Endothelial cell of umbilical vein (primary cell): ENCODE results near the gene GNB1. TPM values are rescaled to one million over a fixed set of nuclear protein-coding genes. Genes with fewer than 3 reads are reported as not detected.

Source experiments
- BruUV-seq: library from RNA; stranded (reverse); fragments of 400-500 nt; replicated peaks from 2 replicates; lab custom pipeline; 2021; lab: Mats Ljungman, UMichigan
- CTCF ChIA-PET: fragments of 300-600, 350-600 bp; sonication (Branson Sonifier 250); formaldehyde crosslinking; loops from one replicate; lab custom pipeline; 2021; ENCODE audit warnings: antibody characterized with exemption, inconsistent platforms; lab: Charles Lee
- POLR2A ChIA-PET: fragments of 300-600, 350-600 bp; sonication (Branson Sonifier 250); formaldehyde crosslinking; loops from one replicate; lab custom pipeline; 2021; ENCODE audit warnings: antibody characterized with exemption, inconsistent platforms; lab: Charles Lee
- DNase-seq: peaks from one replicate; pipeline ENCODE4 v3.0.0-alpha.2; 2011; ENCODE audit warnings: low read depth, low spot score
- FAIRE-seq: peaks from 2 replicates; lab custom pipeline; 2011; peaks lifted over from hg19 to GRCh38; lab: Jason Lieb, UNC
- H2AFZ ChIP-seq: 2 replicates; pipeline ENCODE4 v1.6.0; 2012; ENCODE audit warnings: low read depth, low read length, control low read depth, inconsistent platforms
- H3K27ac ChIP-seq: 2 replicates; pipeline ENCODE4 v1.5.1; 2011; ENCODE audit warnings: low read depth, mild to moderate bottlenecking, control low read depth, low read length, moderate library complexity; ENCODE audit not compliant: insufficient read depth
- H3K27me3 ChIP-seq, 2 experiments: 2 replicates each; pipeline versions ENCODE4 v1.6.0 to v1.6.1; 2011; ENCODE audit warnings: low read length in 2 of 2, mixed read lengths in 1 of 2; ENCODE audit not compliant: control insufficient read depth in 2 of 2, insufficient read depth in 2 of 2
- H3K36me3 ChIP-seq, 2 experiments: 2 replicates in 1 of 2; 3 replicates in 1 of 2; pipeline ENCODE4 v1.5.1; 2011; ENCODE audit warnings: low read length in 2 of 2, mild to moderate bottlenecking in 1 of 2, moderate library complexity in 1 of 2; ENCODE audit not compliant: control insufficient read depth in 2 of 2, insufficient read depth in 2 of 2; ENCODE audit errors: extremely low read depth in 1 of 2
- H3K4me1 ChIP-seq: 3 replicates; pipeline ENCODE4 v1.5.1; 2011; ENCODE audit warnings: mild to moderate bottlenecking, low read length; ENCODE audit not compliant: control insufficient read depth, insufficient read depth; ENCODE audit errors: extremely low read depth
- H3K4me2 ChIP-seq: 2 replicates; pipeline ENCODE4 v1.6.1; 2011; ENCODE audit warnings: low read length, control low read depth, mixed read lengths; ENCODE audit not compliant: insufficient read depth
- H3K4me3 ChIP-seq, 3 experiments: fragments of 200-600 bp in 1 of 3; sonication (generic), shearing (Covaris generic) in 1 of 3; replicated peaks in 1 of 3; 2 replicates each; pipeline ENCODE4 v1.5.1; 2011 to 2016; ENCODE audit warnings: control low read depth in 3 of 3, low read length in 3 of 3, mild to moderate bottlenecking in 2 of 3, inconsistent platforms in 1 of 3, low read depth in 1 of 3, moderate library complexity in 1 of 3; ENCODE audit not compliant: insufficient read depth in 1 of 3
- H3K79me2 ChIP-seq: 2 replicates; pipeline ENCODE4 v1.6.0; 2012; ENCODE audit warnings: low read length, inconsistent platforms; ENCODE audit not compliant: control insufficient read depth, insufficient read depth
- H3K9ac ChIP-seq: replicated peaks from 2 replicates; pipeline ENCODE3; 2011; ENCODE audit warnings: low read length, control low read depth; ENCODE audit not compliant: insufficient read depth; ENCODE audit errors: extremely low read depth
- H3K9me1 ChIP-seq: replicated peaks from 3 replicates; pipeline ENCODE4 v1.6.0; 2011; ENCODE audit warnings: mild to moderate bottlenecking, low read length; ENCODE audit not compliant: control insufficient read depth, insufficient read depth; ENCODE audit errors: extremely low read depth
- H3K9me3 ChIP-seq: replicated peaks from 2 replicates; pipeline ENCODE4 v1.5.1; 2012; ENCODE audit warnings: low read length, inconsistent platforms; ENCODE audit not compliant: control insufficient read depth, insufficient read depth
- H4K20me1 ChIP-seq: replicated peaks from 2 replicates; pipeline ENCODE3; 2011; ENCODE audit warnings: mild to moderate bottlenecking, low read length; ENCODE audit not compliant: control insufficient read depth, insufficient read depth; ENCODE audit errors: extremely low read depth
- EZH2 ChIP-seq: IDR thresholded peaks from 2 replicates; pipeline ENCODE4 v1.6.1; 2012; ENCODE audit warnings: borderline replicate concordance, low read depth, mild to moderate bottlenecking, moderate library complexity, low read length, inconsistent platforms; ENCODE audit not compliant: severe bottlenecking
- FOS ChIP-seq: IDR thresholded peaks from 2 replicates; pipeline ENCODE4 v1.6.1; 2011; ENCODE audit warnings: mild to moderate bottlenecking, low read length, moderate library complexity, borderline replicate concordance; ENCODE audit not compliant: insufficient read depth
- GATA2 ChIP-seq: IDR thresholded peaks from 2 replicates; pipeline ENCODE4 v1.7.0; 2011; ENCODE audit warnings: low read depth, mild to moderate bottlenecking, moderate library complexity, mixed read lengths, low read length; ENCODE audit not compliant: insufficient read length, insufficient read depth
- JUN ChIP-seq: IDR thresholded peaks from 2 replicates; pipeline ENCODE4 v1.6.1; 2011; ENCODE audit warnings: borderline replicate concordance, low read depth; ENCODE audit not compliant: insufficient read length, insufficient read depth
- MYC ChIP-seq: IDR thresholded peaks from one replicate; pipeline ENCODE4 v1.6.1; 2011; ENCODE audit warnings: mild to moderate bottlenecking, low read depth, low read length
- POLR2A ChIP-seq: IDR thresholded peaks from 2 replicates; pipeline ENCODE4 v1.6.1; 2012; ENCODE audit warnings: low read depth, mild to moderate bottlenecking, control low read depth, low read length
- POLR2AphosphoS5 ChIP-seq: IDR thresholded peaks from 2 replicates; pipeline ENCODE4 v1.6.1; 2012; ENCODE audit warnings: low read depth, mild to moderate bottlenecking, control low read depth, low read length, moderate library complexity; ENCODE audit not compliant: insufficient read depth
- dilution Hi-C: fragments of 300-500 bp; cut with MboI; formaldehyde crosslinking; loops from one replicate; pipeline ENCODE4 v1.15.0; 2019; ENCODE audit warnings: low sequenced_read_pairs; ENCODE audit not compliant: extremely low pct_ligation_motif_present
- intact Hi-C: fragments of 100-400 bp; cut with micrococcal nuclease; formaldehyde crosslinking; loops from one replicate; pipeline ENCODE4 v1.10.0; 2022
- polyA plus RNA-seq, 4 experiments: library from polyadenylated mRNA; depleted of rRNA in 3 of 4; stranded (reverse) in 3 of 4; unstranded in 1 of 4; fragments of >200 nt; gene quantifications; 2 replicates each; pipeline versions ENCODE4 v1.2.1 to v1.2.3, GENCODE V29; 2011 to 2012; ENCODE audit warnings: missing spikeins in 1 of 4
- total RNA-seq: library from RNA; stranded (reverse); gene quantifications from 2 replicates; pipeline ENCODE4 v1.2.3, GENCODE V29; 2021
- TF ChIP-seq, protein P1 (sequence below), 2 donors: IDR thresholded peaks; 1 replicate in 1 of 2; 2 replicates in 1 of 2; pipeline ENCODE4 v1.5.1; 2011; ENCODE audit warnings: low read length in 2 of 2, mild to moderate bottlenecking in 2 of 2, moderate library complexity in 2 of 2, control low read depth in 1 of 2, inconsistent platforms in 1 of 2, low read depth in 1 of 2; ENCODE audit not compliant: insufficient read depth in 1 of 2; ENCODE audit errors: extremely low read depth in 1 of 2
- TF ChIP-seq, protein P2 (sequence below): IDR thresholded peaks from 2 replicates; pipeline ENCODE4 v1.6.1; 2011; ENCODE audit not compliant: insufficient read depth, insufficient read length

Gene GNB1
- total and polyA plus RNA-seq, 2 donors (not counting 3 experiments of a cell fraction or from before 2014, with no cell fraction given) = 501 to 529 TPM

DNA sequence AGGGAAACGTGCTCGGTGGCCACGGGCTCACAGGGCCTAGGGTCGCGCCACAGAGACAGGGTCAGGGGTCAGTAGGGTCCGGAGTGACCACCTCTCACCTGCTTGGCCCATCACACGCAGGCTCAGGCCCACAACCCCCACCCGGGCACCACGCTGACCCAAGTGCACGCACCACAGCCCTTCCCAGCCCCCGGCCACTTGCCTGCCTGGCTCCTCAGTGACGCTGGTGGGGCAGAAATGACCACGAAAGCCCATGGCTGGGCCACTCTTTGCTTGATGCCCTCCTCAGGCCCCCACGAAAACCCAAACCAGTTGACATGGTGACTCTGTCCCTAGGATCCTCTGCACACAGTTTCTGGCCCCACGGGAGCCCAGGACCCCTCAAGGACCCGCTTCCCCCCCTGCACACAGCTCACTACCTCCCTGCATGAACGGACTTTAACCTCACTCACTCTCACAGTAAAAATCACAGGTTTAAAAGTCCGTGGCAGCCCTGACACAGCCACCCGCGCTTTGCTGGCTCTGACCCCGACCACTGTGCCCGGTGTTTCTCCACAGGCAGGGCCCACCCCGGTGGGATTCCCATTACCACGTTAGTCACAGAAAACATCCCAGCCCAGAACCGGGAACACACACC, 133.3 kb downstream of the GNB1 start:
- POLR2A ChIA-PET = no interaction called here
- Histone ChIP-seq H3K9ac (no peak overlapping the region), H3K27me3 (no peaks in the 10 kb centered on the region), H3K79me2 (peaks cover 8% of the 10 kb centered on the region), H3K4me2 (no peak overlapping the region), H4K20me1 (no peaks in the 10 kb centered on the region), H3K36me3 (peaks cover 4 to 47% of the 10 kb centered on the region in 2 experiments), H3K9me1 (no peaks in the 10 kb centered on the region), H3K4me3 (no peak overlapping the region), H3K27ac (no peak overlapping the region), H2AFZ (no peak overlapping the region), H3K4me1 (no peaks in the 10 kb centered on the region), H3K9me3 (no peaks in the 10 kb centered on the region)
- CTCF ChIA-PET = interaction anchor here (1.5 to 1.8 kb wide), 2 partner anchors 11 to 148 kb away, joined by 4 to 5 read pairs; no protein-coding TSS in a partner anchor
- DNase-seq = no peak
- no TSS peak for BruUV-seq
- FAIRE-seq = no peak
- dilution Hi-C loops (no loop called here), intact Hi-C loops (no loop called here)
- TF ChIP-seq JUN (no peak), POLR2A (no peak), FOS (no peak), MYC (no peak), POLR2AphosphoS5 (no peak), EZH2 (no peak), GATA2 (no peak)
- TF ChIP-seq, protein P1, sequence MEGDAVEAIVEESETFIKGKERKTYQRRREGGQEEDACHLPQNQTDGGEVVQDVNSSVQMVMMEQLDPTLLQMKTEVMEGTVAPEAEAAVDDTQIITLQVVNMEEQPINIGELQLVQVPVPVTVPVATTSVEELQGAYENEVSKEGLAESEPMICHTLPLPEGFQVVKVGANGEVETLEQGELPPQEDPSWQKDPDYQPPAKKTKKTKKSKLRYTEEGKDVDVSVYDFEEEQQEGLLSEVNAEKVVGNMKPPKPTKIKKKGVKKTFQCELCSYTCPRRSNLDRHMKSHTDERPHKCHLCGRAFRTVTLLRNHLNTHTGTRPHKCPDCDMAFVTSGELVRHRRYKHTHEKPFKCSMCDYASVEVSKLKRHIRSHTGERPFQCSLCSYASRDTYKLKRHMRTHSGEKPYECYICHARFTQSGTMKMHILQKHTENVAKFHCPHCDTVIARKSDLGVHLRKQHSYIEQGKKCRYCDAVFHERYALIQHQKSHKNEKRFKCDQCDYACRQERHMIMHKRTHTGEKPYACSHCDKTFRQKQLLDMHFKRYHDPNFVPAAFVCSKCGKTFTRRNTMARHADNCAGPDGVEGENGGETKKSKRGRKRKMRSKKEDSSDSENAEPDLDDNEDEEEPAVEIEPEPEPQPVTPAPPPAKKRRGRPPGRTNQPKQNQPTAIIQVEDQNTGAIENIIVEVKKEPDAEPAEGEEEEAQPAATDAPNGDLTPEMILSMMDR (IDR thresholded peaks at IDR 0.05; ENCODE audit: extremely low read depth in 1 of 2, insufficient read depth in 1 of 2, low read depth in 1 of 2, low read length in 2 of 2) = no peak
- TF ChIP-seq, protein P2, sequence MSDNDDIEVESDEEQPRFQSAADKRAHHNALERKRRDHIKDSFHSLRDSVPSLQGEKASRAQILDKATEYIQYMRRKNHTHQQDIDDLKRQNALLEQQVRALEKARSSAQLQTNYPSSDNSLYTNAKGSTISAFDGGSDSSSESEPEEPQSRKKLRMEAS = no peak
